ENCODE data around the gene TMEM8B.

TMEM8B gene, protein sequence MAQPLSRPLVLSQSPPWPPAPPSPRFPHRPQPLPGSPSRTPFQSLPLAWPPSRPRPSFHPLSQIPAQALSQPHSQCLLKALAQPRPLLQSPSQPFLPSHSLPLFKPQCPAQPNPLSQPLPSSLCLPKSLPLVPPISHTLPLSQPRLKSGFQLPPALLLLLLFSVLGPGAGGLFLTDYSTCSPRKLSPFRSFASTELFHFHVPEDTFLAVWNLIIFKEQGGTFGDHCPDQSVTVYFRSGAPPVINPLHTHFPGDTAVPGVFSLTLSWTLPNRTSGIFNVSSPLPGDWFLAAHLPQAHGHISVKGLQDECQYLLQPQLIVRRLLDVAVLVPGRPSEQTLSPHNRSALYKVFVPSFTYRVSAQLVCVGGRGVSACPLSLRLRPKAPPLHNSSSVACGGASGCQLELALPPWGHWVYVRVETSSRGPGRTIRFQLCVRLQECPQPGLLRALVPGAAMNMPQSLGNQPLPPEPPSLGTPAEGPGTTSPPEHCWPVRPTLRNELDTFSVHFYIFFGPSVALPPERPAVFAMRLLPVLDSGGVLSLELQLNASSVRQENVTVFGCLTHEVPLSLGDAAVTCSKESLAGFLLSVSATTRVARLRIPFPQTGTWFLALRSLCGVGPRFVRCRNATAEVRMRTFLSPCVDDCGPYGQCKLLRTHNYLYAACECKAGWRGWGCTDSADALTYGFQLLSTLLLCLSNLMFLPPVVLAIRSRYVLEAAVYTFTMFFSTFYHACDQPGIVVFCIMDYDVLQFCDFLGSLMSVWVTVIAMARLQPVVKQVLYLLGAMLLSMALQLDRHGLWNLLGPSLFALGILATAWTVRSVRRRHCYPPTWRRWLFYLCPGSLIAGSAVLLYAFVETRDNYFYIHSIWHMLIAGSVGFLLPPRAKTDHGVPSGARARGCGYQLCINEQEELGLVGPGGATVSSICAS

DNA sequence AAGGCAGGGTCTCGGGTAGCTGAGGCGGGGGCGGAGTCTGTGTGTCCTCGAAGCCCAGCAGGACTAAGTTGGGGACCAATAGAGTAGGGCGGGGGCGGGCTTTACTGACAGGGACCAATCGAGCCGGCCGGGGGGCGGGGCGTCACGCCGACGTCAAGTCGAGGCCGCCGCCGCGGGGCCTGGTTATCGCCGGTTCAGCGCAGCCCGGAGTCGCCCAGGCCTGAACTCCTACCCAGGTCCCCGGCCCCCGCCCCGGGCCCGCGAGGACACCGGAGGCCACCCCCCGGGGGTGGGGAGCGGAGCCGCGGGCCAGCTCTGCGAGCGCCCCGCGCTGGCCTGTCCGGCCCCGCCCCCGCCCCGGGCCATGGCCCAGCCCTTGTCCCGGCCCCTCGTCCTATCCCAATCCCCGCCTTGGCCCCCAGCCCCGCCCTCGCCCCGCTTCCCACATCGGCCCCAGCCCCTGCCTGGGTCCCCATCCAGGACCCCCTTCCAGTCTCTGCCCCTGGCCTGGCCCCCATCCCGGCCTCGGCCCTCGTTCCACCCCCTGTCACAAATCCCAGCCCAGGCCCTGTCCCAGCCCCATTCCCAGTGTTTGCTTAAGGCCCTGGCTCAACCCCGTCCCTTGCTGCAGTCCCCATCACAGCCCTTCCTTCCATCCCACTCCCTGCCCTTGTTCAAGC is at the start of gene TMEM8B:
Gene TMEM8B (plus strand): TSS at position 145 of the 680 bp plus-strand sequence. CDS start 220 bp downstream, at position 365.
- peak; percentile 85 for DNase-seq (ENCODE audit: low read depth)

DNA sequence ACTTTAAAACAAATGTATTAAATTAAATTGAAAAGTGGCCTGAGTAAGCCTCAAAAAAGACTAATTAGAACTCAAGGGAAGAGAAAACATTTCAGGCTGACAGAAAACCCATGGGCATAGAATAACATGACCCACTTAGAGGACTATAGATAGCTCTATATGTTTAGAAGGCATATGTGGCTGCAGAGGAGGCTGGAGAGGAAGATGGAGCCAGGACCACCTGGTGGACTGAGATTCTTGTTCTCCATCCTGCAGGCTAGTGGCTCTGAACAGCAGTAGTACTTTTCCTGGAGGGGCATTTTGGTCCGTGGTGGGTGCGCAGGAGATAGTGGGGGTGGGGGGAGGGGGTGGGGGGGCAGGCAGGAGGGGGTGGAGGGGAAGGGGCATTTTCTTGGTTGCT is 48.0 kb upstream of the TMEM8B start:
- no peak for DNase-seq (ENCODE audit: low read depth)

DNA sequence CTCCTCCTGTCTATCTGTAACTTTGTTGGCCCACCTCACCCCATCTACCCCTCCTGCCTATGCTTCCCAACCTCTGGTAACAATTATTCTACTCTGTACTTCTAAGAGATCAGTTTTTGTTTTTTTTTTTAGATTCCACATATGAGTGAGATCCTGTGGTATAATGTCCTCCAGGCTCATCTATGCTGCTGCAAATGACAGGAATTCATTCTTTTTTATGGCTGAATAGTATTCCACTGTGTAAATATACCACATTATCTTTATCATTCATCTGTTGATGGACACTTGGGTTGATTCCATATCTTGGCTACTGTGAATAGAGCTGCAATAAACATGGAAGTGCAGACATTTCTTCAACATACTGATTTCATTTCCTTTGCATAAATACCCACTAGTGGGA is 45.6 kb upstream of the TMEM8B start:
- no peak for DNase-seq (ENCODE audit: low read depth)

DNA sequence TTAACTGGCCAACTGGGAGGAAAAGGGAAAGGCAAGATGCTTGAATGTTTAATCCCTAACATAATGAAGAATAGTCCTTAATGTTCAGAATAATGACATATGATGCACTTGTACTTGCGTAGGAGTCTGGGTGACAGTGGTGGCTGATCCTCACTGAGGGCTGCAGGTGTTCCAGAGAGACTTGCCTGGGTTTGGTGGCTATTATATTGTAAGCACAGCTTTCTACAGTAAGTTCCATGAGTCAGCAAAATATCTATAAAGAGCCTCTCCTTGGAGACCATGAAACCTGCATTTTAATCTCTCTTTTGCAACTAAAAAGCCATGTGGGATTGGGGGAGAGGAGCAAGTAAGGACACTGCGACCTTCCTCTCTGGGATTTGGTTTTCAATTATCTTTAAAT is 39.5 kb upstream of the TMEM8B start:
- no peak for DNase-seq (ENCODE audit: low read depth)

DNA sequence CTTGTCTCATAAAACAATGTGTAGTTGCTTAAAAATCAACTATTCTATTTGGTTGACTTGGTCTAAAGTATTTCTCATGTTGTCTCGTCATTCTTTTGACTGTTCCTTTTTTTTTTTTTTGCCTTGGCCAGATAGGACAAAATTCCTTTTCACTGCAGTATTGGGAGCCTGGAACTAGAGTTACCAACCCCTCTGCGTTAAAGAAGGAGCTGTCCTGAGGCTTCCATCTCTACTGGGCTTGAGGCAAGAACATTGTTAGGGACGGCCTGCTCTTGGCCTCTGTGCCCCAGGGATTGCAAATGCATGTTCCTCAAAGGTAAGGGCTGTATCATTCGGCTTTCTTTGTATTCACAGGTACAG is 39.0 kb upstream of the TMEM8B start:
- no peak for DNase-seq (ENCODE audit: low read depth)

DNA sequence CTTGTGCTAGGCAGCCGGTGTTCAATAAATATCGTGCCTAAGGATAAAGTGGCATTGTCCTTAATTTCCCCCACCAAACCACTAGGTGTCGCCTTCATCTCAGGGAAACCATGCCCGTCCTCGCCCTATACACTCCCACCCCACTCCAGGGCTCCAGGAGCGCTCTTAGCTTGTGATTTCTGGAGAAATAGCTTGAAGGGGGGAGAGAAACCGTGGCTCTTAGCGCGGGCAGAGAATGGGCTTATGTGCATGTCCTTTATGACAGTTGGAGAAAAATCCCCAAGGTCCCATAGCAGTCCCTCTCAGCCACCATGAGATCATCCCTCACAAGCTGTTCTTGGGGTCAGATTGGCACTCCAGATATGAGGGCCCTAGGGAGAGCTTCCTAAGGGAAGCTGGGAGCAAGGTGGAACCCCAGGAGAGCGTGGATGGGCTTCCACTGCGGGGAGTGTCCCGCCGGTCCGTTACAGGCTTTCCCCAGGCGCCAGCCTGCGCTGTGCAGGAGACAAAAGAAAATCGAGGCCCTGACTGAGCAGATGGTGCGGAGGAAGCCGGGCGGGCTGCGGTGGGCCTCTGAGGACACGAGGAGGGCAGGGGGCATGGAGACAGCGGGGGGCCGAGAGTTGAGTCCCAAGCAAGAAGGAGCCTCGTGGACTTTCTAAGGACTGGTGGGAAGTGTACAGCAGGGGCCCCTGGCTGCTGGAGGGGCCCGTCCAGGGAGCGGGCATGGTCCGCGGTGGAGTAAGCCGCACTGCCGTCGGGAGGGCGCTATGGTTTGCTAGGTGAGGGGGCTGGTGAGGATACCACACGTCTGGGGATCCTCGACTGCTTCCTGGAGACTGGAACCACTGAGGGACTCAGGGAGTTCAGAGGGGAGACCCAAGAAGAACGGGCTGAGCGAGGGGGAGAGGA is 38.4 kb upstream of the TMEM8B start:
- DNase-seq (ENCODE audit: low read depth) = peak; percentile 25

DNA sequence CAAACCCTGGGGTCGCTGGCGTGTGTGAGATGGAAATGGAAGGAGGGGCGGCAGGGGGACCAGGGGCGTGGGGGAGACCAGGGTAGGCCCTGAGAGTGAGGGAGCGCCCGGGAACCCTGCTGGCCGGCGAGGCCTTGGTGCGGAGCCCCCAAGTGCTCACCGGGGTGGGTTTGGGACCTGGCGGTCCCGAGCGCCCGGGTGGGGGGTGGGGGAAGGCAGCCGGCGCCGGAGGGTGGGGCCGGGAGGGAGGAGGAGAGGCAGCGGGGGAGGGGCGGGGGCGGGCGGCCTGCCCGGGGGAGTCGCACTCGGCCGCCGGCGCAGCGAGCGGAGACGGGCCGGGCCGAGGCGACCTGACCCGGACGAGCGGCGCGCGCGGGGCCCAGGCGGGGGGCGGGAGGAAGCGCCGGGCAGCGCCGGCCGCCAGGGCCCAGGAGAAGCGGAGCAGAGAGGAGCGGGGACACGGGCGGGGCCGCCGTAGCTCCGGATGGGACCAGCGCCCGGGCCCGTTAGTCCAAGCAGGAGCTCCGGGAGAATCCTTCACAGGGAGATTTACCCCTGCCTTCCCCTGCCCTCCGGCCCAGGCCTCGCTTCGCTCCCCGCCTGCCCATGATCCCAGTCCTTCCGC is 37.6 kb upstream of the TMEM8B start, which contains the start of gene NPR2:
Gene NPR2 (plus strand): TSS at position 295 of the 625 bp plus-strand sequence. CDS start 818 bp downstream, outside the sequence.
- no peak for DNase-seq (ENCODE audit: low read depth)

DNA sequence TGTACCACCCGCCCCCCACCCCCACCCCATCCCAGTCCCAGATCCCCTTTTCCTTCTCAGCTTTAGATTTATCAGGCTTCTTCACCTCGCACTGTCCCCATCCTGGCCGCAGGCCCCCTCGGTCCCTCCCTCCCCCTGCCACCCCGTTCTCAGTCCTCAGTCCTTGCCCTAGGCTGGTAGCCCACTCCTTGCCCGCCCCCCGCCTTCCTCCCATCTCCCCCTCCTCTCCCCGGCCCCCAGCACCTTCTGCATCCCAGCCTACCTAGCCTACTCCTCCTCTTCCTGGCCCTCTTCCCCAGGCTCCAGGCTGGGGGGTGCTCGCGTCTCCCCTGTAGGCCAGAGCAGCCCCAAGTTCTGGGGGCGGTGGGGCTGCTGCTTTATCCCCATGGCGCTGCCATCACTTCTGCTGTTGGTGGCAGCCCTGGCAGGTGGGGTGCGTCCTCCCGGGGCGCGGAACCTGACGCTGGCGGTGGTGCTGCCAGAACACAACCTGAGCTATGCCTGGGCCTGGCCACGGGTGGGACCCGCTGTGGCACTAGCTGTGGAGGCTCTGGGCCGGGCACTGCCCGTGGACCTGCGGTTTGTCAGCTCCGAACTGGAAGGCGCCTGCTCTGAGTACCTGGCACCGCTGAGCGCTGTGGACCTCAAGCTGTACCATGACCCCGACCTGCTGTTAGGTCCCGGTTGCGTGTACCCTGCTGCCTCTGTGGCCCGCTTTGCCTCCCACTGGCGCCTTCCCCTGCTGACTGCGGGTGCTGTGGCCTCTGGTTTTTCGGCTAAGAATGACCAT is 36.8 kb upstream of the TMEM8B start:
- no peak for DNase-seq (ENCODE audit: low read depth)

DNA sequence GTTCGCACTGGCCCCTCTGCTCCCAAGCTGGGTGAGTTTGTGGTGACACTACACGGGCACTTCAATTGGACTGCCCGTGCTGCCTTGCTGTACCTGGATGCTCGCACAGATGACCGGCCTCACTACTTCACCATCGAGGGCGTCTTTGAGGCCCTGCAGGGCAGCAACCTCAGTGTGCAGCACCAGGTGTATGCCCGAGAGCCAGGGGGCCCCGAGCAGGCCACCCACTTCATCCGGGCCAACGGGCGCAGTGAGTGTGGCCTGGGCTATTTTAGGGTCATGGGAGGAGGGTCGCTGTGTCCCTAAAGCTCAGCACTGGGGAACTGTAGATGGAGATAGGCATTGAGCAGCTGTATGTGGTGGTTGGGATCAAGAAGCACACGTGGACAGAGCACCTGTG is 36.2 kb upstream of the TMEM8B start:
- DNase-seq (ENCODE audit: low read depth) = no peak

DNA sequence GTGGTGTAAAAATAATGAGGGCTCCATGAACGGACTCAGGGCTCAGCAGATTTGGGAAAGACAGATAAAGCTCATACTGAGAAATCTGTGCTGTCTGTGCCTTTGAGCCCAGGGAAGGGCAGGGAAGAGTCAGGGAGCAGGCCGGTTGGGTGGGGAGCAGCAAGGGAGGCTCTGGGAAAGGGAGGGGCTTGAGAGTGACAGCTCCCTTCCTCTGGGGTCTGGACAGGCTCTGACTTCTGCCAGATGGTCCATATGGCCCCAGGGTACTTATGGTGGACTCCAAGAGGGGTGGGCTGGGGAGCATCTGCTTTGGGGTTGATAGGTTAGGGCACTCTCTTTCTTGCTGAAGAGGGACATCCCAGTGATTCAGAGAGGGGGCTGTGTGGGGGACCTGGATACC is 35.6 kb upstream of the TMEM8B start:
- DNase-seq (ENCODE audit: low read depth) = no peak

DNA sequence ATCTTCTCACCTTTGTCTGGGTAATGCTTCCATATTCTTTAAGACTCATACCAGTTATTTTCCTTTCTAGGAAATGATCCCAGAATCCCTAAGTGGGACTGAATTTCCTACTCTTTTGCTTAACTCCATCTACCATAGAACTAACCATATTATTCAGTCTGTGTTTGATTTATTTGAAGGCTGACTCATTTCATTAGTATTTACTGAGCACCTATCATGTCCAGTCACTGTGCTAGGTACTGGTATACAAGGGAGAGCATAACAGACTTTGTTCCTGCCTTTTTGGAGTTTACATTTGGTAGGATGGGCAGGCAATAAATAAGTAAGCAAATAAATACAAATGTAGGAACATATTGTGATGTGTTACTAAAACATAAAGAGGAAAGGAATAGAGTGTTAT is 33.3 kb upstream of the TMEM8B start:
- no peak for DNase-seq (ENCODE audit: low read depth)

DNA sequence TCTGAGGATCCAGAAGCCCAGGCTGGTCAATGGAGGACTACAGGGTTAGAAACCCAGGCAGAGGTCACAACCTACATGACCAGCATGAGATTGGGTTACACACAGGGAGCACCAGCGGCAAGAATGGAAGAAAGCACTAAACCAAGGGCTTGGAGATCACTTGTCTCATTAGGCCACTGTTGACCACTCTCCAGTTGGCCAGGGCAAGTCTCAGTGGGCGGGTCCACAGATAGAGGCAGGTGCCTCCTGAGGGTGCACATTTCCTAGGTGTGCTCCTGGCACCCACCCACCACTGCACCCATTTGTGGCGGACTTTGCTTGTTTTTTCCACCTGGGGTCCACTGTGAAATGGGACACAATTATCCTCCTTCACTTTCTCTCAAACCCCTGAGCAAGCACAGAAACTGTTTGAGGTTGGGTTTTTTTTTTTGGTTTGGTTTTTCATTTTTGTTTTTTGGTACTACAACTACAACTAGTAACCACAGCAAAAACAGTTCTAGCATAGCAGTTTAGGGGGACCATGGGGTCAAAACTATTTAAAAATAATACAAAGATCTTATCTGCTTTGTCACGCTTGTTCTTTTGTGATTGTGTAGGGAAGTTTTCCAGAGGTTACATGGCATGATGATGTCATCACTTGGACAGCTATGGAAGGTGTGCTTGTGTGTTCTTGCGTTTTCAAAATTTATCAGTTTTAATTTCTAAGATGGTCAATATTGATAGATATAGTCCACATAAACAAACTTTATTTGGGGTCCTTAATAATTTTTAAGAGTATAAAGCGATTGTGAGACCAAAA is 31.5 kb upstream of the TMEM8B start:
- no peak for DNase-seq (ENCODE audit: low read depth)

DNA sequence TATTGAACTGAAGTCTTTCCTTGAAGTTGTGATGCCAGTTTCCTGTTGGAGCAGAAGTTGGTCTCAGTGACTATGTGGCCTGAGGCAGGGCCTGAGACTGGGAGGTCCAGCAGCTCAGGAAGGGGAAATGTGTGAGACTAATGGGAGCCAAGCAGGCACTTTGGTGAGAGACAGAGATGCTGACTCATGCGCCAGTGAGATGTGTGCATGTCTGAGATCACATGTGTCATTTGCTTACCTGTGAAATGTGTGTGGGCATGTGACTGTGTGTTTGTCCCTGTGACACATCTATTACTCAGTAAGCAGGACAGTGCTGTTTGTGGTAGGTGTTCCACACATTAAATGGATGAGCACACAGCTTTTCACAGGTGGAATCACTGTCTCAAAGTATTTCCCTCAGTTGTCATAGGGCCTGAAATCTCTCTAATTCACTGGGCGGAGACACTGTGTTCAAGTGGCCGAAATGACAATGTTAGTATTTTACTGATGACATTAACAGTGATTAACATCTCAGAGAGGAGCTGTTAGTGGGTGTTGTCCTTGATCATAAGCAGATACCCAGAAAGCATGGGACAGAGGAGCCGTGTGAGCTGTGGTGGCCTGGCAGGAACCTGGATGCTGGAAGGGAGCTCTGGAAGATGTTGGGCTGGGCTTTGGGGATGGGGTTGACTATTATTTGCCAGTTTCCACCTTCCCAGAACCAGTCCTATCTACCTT is 30.2 kb upstream of the TMEM8B start:
- DNase-seq (ENCODE audit: low read depth) = no peak

DNA sequence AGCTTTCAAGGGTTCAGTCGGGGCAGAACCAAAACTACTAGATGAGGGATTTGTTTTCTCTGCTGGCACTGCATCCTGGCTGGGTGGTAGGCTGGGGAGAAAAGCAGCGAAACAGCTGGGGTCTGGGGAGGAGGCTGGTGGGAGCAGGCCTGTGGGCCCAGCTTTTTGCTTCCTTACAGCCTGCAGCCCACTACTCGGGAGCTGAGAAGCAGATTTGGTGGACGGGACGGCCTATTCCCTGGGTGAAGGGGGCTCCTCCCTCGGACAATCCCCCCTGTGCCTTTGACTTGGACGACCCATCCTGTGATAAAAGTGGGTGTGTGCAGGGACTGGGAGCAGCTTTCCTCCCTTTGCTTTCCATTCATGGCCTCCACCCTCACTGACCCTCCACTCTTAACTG is 28.5 kb upstream of the TMEM8B start:
- no peak for DNase-seq (ENCODE audit: low read depth)

DNA sequence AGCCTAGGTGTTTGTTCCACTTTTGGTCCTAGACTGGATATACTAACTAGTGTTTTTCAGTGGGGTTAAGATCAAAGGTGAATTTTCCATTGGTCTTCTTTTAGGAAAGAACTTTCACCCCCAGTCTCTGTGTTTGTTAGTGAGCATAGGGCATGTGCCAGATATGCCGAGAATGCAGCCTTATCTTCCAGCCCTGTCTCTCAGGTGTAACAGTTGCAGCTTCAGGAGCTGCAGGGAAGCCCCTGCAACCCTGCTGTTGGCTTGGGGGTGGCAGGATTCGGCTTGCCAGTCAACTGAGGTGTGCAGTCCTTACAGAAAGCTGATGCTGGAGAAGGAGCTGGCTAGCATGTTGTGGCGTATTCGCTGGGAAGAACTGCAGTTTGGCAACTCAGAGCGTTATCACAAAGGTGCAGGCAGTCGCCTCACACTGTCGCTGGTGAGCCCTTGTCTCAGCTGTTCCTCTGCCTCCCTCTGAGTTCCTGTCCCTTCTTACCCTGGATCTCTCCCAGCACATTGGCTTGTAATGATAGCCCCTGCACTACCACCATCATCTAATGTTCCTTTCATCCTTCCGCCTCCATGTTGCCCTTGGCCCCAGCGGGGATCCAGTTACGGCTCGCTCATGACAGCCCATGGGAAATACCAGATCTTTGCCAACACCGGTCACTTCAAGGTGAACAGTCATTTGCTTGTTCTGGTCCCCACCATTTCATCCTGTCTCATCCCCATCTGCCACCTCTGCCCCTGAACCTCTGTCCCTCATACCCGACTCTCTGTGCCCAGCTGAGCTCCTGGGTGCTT is 27.5 kb upstream of the TMEM8B start:
- DNase-seq (ENCODE audit: low read depth) = no peak

DNA sequence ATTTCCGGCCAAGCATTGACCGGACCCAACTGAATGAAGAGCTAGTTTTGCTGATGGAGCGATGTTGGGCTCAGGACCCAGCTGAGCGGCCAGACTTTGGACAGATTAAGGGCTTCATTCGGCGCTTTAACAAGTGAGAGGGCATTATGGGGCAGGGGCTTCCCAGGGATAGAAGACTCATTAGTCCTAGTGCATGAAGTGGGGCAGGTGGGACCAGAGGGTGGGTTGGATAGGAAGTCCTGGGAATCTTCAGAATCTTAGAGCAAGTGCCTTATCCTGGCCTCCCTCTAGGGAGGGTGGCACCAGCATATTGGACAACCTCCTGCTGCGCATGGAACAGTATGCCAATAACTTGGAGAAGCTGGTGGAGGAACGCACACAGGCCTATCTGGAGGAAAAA is 22.9 kb upstream of the TMEM8B start:
- no peak for DNase-seq (ENCODE audit: low read depth)

DNA sequence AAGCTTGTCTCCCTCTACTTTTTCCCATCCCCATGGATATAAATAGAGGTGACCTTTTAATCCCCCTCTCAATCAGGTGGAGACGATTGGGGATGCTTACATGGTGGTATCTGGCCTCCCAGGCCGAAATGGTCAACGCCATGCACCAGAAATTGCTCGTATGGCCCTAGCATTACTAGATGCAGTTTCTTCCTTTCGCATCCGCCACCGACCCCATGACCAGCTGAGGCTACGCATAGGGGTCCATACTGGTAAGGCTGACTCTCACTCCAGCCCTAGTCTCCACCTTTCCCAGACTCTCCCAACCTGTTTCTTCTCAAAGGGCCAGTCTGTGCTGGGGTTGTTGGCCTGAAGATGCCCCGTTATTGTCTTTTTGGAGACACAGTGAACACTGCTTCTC is 20.6 kb upstream of the TMEM8B start:
- no peak for DNase-seq (ENCODE audit: low read depth)

DNA sequence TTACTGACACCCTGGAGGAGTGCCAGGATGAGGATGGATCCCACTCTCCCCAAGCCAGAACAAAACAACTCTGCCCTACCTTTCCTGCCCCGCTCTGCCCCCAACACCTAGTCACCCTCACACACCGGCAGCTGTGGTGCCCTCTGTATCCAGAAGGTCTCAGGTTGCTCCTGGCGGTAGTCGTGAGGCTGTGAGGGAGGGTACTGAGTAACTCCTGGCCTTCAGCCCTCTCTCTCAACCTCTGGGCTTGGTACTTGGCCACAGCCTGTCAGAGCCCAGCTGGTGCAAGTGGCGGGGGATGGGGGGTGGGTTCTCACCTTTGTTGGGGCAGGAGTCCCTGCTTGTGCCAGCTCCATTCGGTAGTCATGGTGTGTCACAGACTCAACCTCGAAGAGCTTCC is 18.9 kb upstream of the TMEM8B start:
- DNase-seq (ENCODE audit: low read depth) = no peak
